GM23338 (cell line): ENCODE measurements around the gene PLOD3. TPM values are rescaled to one million over a fixed set of nuclear protein-coding genes. Genes with fewer than 3 reads are reported as not detected.
"Not testable (repeated sequence)": the region's sequence is repeated elsewhere in the genome, so short reads cannot be mapped to it uniquely, and the experiment has no call there.

ENCODE experiments used
- ATAC-seq: fragments of 200-7000 bp; cut with Tn5 transposase; 3 replicates; pipeline ENCODE4 v1.9.1; 2020
- DNase-seq: peaks from one replicate; pipeline ENCODE4 v3.0.0-alpha.2; 2015; ENCODE audit warnings: low spot score
- H2AFZ ChIP-seq: fragments of 200-600 bp; sonication (generic); 2 replicates; pipeline ENCODE4 v1.8.0; 2016; ENCODE audit warnings: antibody characterized with exemption, mild to moderate bottlenecking, moderate library complexity
- H3F3A ChIP-seq: fragments of 200-600 bp; sonication (generic); replicated peaks from 2 replicates; pipeline ENCODE4 v1.8.0; 2017; ENCODE audit warnings: antibody characterized with exemption, mixed run types, low read depth
- H3K27ac ChIP-seq: fragments of 200-600 bp; sonication (generic); 2 replicates; pipeline ENCODE4 v1.6.1; 2016; ENCODE audit warnings: low read depth
- H3K27me3 ChIP-seq: fragments of 200-600 bp; sonication (generic); 2 replicates; pipeline ENCODE4 v1.8.0; 2016; ENCODE audit warnings: mild to moderate bottlenecking, mixed run types, moderate library complexity; ENCODE audit not compliant: insufficient read depth
- H3K36me3 ChIP-seq: fragments of 200-600 bp; sonication (generic); 2 replicates; pipeline ENCODE4 v1.8.0; 2016; ENCODE audit warnings: mild to moderate bottlenecking; ENCODE audit not compliant: insufficient read depth
- H3K4me1 ChIP-seq: fragments of 200-600 bp; sonication (generic); 2 replicates; pipeline ENCODE4 v1.8.0; 2016; ENCODE audit warnings: mild to moderate bottlenecking, moderate library complexity; ENCODE audit not compliant: insufficient read depth
- H3K4me2 ChIP-seq: fragments of 200-600 bp; sonication (generic); 2 replicates; pipeline ENCODE4 v1.7.1; 2017; ENCODE audit warnings: mixed run types
- H3K4me3 ChIP-seq: fragments of 200-600 bp; sonication (generic); 2 replicates; pipeline ENCODE4 v1.6.1; 2016; ENCODE audit warnings: mixed run types
- H3K79me2 ChIP-seq: fragments of 200-600 bp; sonication (generic); replicated peaks from 2 replicates; pipeline ENCODE4 v1.8.0; 2017; ENCODE audit warnings: mild to moderate bottlenecking; ENCODE audit not compliant: insufficient read depth
- H3K9me2 ChIP-seq: fragments of 200-600 bp; sonication (generic); 2 replicates; pipeline ENCODE4 v1.8.0; 2017; ENCODE audit not compliant: insufficient read depth
- H4K20me1 ChIP-seq: fragments of 200-600 bp; sonication (generic); replicated peaks from 2 replicates; pipeline ENCODE4 v1.8.0; 2017; ENCODE audit warnings: mild to moderate bottlenecking; ENCODE audit not compliant: insufficient read depth
- H3K27ac Mint-ChIP-seq: 2 replicates; pipeline ENCODE4 v1.8.0; 2020; ENCODE audit warnings: inconsistent platforms, mild to moderate bottlenecking, moderate library complexity, mixed read lengths
- H3K27me3 Mint-ChIP-seq: 3 replicates; pipeline ENCODE4 v1.8.0; 2022; ENCODE audit warnings: low read depth, mild to moderate bottlenecking, moderate library complexity, mixed read lengths, inconsistent platforms; ENCODE audit not compliant: insufficient read depth, poor library complexity
- H3K36me3 Mint-ChIP-seq: 3 replicates; pipeline ENCODE4 v1.8.0; 2021; ENCODE audit warnings: low read depth, mild to moderate bottlenecking, inconsistent platforms, moderate library complexity, mixed read lengths
- H3K4me1 Mint-ChIP-seq: 3 replicates; pipeline ENCODE4 v1.8.0; 2020; ENCODE audit warnings: mild to moderate bottlenecking, inconsistent platforms, mixed read lengths
- H3K4me3 Mint-ChIP-seq: 3 replicates; pipeline ENCODE4 v1.8.0; 2021; ENCODE audit warnings: moderate library complexity, mild to moderate bottlenecking, inconsistent platforms, mixed read lengths
- H3K9me3 Mint-ChIP-seq: 3 replicates; pipeline ENCODE4 v1.8.0; 2020; ENCODE audit warnings: moderate library complexity, mild to moderate bottlenecking, inconsistent platforms, mixed read lengths
- NANOG ChIP-seq: IDR thresholded peaks from 2 replicates; pipeline ENCODE4 v1.6.1; 2016; ENCODE audit warnings: antibody characterized with exemption, borderline replicate concordance
- polyA plus RNA-seq: library from polyadenylated mRNA; unstranded; fragments of >200 nt; fragmentation: Nextera tagmentation; extraction: Ambion mirVana; gene quantifications from 2 replicates; pipeline ENCODE4 v1.2.1, GENCODE V29; 2016
- total RNA-seq: library from RNA; depleted of rRNA; stranded (reverse); fragments of >200 nt; shearing (Covaris generic); gene quantifications from 2 replicates; pipeline ENCODE4 v1.2.3, GENCODE V29; 2014
- TF ChIP-seq, protein P1 (sequence below): fragments of 250-450 bp; sonication (Bioruptor Pico); IDR thresholded peaks from 2 replicates; pipeline ENCODE4 v1.5.0; 2020; ENCODE audit warnings: mild to moderate bottlenecking, moderate library complexity
- TF ChIP-seq, protein P2 (sequence below), 2 experiments: fragments of 200-600 bp in 1 of 2; sonication (generic) in 1 of 2; conservative IDR thresholded peaks; 2 replicates each; pipeline versions ENCODE4 v1.5.1 to v1.6.1; 2016 to 2017; ENCODE audit warnings: antibody characterized with exemption in 2 of 2, low read depth in 2 of 2, mild to moderate bottlenecking in 2 of 2, moderate library complexity in 1 of 2

Gene PLOD3
- total and polyA plus RNA-seq, 2 experiments from 2014 or later: 35.2 to 40.7 TPM

DNA sequence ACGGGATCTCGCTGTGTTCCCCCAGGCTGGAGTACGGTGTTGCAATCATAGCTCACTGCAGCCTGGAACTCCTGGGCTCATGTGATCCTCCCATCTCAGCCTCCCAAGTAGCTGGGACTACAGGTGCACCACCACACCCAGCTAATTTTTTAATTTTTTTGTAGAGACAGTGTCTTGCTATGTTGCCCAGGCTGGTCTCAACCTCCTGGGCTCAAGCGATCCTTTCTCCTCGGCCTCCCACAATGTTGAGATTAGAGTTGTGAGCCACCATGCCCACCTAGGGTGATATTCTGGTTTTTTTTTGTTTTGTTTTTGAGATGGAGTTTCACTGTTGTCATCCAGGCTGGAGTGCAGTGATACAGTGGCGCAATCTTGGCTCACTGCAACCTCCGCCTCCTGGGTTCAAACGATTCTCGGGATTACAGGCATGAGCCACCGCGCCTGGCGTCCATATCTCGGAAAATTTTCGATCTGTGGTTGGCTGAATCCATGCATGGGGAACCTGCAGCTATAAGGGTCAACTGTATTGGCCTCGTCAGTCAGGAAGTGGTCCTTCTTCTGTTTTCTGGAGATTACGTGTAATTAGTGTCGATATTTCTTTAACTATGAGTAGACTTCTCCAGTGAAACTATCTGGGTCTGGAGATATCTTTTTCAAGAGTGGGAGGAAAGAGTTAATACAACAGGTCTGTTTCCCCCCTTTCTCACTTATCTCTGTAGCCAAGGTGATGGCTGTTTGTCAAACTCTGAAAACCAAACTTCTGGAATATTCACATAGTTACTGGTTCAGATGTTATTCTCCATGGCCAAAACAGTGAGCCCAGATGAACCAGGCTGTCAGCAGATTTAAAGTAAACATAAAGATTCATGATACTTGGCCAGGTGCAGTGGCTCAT, 48.5 kb upstream of the PLOD3 start (continued):
- TF ChIP-seq, protein P1, sequence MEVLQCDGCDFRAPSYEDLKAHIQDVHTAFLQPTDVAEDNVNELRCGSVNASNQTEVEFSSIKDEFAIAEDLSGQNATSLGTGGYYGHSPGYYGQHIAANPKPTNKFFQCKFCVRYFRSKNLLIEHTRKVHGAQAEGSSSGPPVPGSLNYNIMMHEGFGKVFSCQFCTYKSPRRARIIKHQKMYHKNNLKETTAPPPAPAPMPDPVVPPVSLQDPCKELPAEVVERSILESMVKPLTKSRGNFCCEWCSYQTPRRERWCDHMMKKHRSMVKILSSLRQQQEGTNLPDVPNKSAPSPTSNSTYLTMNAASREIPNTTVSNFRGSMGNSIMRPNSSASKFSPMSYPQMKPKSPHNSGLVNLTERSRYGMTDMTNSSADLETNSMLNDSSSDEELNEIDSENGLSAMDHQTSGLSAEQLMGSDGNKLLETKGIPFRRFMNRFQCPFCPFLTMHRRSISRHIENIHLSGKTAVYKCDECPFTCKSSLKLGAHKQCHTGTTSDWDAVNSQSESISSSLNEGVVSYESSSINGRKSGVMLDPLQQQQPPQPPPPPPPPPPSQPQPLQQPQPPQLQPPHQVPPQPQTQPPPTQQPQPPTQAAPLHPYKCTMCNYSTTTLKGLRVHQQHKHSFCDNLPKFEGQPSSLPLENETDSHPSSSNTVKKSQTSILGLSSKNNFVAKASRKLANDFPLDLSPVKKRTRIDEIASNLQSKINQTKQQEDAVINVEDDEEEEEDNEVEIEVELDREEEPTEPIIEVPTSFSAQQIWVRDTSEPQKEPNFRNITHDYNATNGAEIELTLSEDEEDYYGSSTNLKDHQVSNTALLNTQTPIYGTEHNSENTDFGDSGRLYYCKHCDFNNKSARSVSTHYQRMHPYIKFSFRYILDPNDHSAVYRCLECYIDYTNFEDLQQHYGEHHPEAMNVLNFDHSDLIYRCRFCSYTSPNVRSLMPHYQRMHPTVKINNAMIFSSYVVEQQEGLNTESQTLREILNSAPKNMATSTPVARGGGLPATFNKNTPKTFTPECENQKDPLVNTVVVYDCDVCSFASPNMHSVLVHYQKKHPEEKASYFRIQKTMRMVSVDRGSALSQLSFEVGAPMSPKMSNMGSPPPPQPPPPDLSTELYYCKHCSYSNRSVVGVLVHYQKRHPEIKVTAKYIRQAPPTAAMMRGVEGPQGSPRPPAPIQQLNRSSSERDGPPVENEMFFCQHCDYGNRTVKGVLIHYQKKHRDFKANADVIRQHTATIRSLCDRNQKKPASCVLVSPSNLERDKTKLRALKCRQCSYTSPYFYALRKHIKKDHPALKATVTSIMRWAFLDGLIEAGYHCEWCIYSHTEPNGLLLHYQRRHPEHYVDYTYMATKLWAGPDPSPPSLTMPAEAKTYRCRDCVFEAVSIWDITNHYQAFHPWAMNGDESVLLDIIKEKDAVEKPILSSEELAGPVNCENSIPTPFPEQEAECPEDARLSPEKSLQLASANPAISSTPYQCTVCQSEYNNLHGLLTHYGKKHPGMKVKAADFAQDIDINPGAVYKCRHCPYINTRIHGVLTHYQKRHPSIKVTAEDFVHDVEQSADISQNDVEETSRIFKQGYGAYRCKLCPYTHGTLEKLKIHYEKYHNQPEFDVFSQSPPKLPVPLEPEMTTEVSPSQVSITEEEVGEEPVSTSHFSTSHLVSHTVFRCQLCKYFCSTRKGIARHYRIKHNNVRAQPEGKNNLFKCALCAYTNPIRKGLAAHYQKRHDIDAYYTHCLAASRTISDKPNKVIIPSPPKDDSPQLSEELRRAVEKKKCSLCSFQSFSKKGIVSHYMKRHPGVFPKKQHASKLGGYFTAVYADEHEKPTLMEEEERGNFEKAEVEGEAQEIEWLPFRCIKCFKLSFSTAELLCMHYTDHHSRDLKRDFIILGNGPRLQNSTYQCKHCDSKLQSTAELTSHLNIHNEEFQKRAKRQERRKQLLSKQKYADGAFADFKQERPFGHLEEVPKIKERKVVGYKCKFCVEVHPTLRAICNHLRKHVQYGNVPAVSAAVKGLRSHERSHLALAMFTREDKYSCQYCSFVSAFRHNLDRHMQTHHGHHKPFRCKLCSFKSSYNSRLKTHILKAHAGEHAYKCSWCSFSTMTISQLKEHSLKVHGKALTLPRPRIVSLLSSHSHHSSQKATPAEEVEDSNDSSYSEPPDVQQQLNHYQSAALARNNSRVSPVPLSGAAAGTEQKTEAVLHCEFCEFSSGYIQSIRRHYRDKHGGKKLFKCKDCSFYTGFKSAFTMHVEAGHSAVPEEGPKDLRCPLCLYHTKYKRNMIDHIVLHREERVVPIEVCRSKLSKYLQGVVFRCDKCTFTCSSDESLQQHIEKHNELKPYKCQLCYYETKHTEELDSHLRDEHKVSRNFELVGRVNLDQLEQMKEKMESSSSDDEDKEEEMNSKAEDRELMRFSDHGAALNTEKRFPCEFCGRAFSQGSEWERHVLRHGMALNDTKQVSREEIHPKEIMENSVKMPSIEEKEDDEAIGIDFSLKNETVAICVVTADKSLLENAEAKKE (CRISPR knock-in tag): no peak
- TF ChIP-seq, protein P2, sequence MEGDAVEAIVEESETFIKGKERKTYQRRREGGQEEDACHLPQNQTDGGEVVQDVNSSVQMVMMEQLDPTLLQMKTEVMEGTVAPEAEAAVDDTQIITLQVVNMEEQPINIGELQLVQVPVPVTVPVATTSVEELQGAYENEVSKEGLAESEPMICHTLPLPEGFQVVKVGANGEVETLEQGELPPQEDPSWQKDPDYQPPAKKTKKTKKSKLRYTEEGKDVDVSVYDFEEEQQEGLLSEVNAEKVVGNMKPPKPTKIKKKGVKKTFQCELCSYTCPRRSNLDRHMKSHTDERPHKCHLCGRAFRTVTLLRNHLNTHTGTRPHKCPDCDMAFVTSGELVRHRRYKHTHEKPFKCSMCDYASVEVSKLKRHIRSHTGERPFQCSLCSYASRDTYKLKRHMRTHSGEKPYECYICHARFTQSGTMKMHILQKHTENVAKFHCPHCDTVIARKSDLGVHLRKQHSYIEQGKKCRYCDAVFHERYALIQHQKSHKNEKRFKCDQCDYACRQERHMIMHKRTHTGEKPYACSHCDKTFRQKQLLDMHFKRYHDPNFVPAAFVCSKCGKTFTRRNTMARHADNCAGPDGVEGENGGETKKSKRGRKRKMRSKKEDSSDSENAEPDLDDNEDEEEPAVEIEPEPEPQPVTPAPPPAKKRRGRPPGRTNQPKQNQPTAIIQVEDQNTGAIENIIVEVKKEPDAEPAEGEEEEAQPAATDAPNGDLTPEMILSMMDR (conservative IDR thresholded peaks at IDR 0.05; ENCODE audit: low read depth in 2 of 2): no peak
- TF ChIP-seq NANOG: no peak

DNA sequence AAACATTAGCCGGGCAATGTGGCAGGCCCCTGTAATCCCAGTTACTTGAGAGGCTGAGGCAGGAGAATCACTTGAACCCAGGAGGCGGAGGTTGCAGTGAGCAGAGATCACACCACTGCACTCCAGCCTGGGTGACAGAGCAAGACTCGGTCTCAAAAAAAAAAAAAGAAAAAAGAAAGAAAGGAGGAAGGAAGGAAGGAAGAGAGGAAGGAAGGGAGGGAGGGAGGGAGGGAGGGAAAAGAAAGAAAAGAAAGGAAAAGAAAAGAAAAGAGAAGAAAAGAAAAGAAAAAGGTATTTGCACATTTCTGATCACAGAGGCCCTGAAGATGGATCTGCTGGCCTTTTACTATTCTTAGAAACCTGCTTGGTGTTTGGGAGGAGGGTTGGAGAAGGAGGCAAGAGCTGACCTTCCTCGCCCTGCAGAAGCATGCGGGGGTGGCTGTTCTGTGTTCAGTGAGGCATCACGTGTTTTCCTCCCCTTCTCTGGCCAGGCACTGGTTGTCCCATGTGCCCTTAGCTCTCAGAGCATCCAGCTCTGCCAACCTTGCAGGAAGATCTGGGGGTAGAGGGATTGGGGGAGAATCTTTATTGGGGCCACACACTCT, 46.8 kb upstream of the PLOD3 start:
- DNase-seq, H3K4me1 Mint-ChIP-seq, H3K4me1 ChIP-seq, H3K79me2 ChIP-seq, H4K20me1 ChIP-seq, H3K27ac ChIP-seq, H3K27ac Mint-ChIP-seq, H3K36me3 ChIP-seq, H3K36me3 Mint-ChIP-seq, H3K4me3 ChIP-seq, H3K9me3 Mint-ChIP-seq, H3K9me2 ChIP-seq, H3F3A ChIP-seq, H3K27me3 Mint-ChIP-seq, ATAC-seq, H3K27me3 ChIP-seq, H3K4me2 ChIP-seq, H3K4me3 Mint-ChIP-seq: not testable (repeated sequence)
- peak overlapping the region; percentile 59; the same call in 1 of the 2 replicates for H2AFZ ChIP-seq
